Measurements from ENCODE around the gene MICAL3. TPM values are rescaled to one million over a fixed set of nuclear protein-coding genes. Genes with fewer than 3 reads are reported as not detected.

Gene MICAL3
- total RNA-seq, 3 donors from 2014 or later = 33.9 to 39.6 (median 35.1) TPM

- Mint-ChIP-seq H3K36me3 (ENCODE audit: insufficient read depth) (no peaks in the 10 kb centered on the region), H3K4me3 (no peak overlapping the region), H3K27me3 (ENCODE audit: low read depth) (no peaks in the 10 kb centered on the region), H3K4me1 (ENCODE audit: low read depth) (peaks cover 23% of the 10 kb centered on the region), H3K9me3 (no peaks in the 10 kb centered on the region)
- DNase-seq = no peak
- no peak for ATAC-seq
These were observed 104.9 kb downstream of the MICAL3 start for GRCh38 chr22:17919276-17920144.

- H3K4me3 Mint-ChIP-seq = no peak overlapping the region
- ATAC-seq (no peak), DNase-seq (no peak)
- no peaks in the 10 kb centered on the region for H3K36me3 Mint-ChIP-seq (ENCODE audit: insufficient read depth)
- no peaks in the 10 kb centered on the region for H3K9me3 Mint-ChIP-seq
- H3K4me1 Mint-ChIP-seq (ENCODE audit: low read depth) = peaks cover 20% of the 10 kb centered on the region
- no peaks in the 10 kb centered on the region for H3K27me3 Mint-ChIP-seq (ENCODE audit: low read depth)
These were observed 105.5 kb downstream of the MICAL3 start for GRCh38 chr22:17918840-17919239.

- DNase-seq (no peak), ATAC-seq (no peak)
These were observed 106.8 kb downstream of the MICAL3 start for GRCh38 chr22:17917490-17917983.

GRCh38 chr22:17916226-17916889 is 108.0 kb downstream of the MICAL3 start:
- H3K9me3 Mint-ChIP-seq = no peaks in the 10 kb centered on the region
- DNase-seq = no peak
- no peak for ATAC-seq
- H3K27me3 Mint-ChIP-seq (ENCODE audit: low read depth) = no peaks in the 10 kb centered on the region
- H3K4me1 Mint-ChIP-seq (ENCODE audit: low read depth) = peaks cover 15% of the 10 kb centered on the region
- no peaks in the 10 kb centered on the region for H3K36me3 Mint-ChIP-seq (ENCODE audit: insufficient read depth)
- H3K4me3 Mint-ChIP-seq = no peak overlapping the region

More at GRCh38 chr22:17917490-17917983, 106.8 kb downstream of the MICAL3 start:
- Mint-ChIP-seq H3K27me3 (ENCODE audit: low read depth) (no peaks in the 10 kb centered on the region), H3K36me3 (ENCODE audit: insufficient read depth) (no peaks in the 10 kb centered on the region), H3K4me1 (ENCODE audit: low read depth) (peaks cover 20% of the 10 kb centered on the region), H3K4me3 (no peak overlapping the region), H3K9me3 (no peaks in the 10 kb centered on the region)

GRCh38 chr22:17915676-17916075 is 108.7 kb downstream of the MICAL3 start:
- Mint-ChIP-seq H3K4me3 (no peak overlapping the region), H3K9me3 (no peaks in the 10 kb centered on the region), H3K36me3 (ENCODE audit: insufficient read depth) (no peaks in the 10 kb centered on the region), H3K4me1 (ENCODE audit: low read depth) (peaks cover 8% of the 10 kb centered on the region), H3K27me3 (ENCODE audit: low read depth) (no peaks in the 10 kb centered on the region)
- no peak for DNase-seq
- no peak for ATAC-seq

- Mint-ChIP-seq H3K4me3 (no peak overlapping the region), H3K36me3 (ENCODE audit: insufficient read depth) (no peaks in the 10 kb centered on the region), H3K27me3 (ENCODE audit: low read depth) (no peaks in the 10 kb centered on the region), H3K9me3 (no peaks in the 10 kb centered on the region), H3K4me1 (ENCODE audit: low read depth) (peaks cover 4% of the 10 kb centered on the region)
- ATAC-seq (no peak), DNase-seq (no peak)
These were observed 109.2 kb downstream of the MICAL3 start for GRCh38 chr22:17915188-17915587.

- H3K27me3 Mint-ChIP-seq (ENCODE audit: low read depth) = no peaks in the 10 kb centered on the region
- no peak for DNase-seq
- H3K4me3 Mint-ChIP-seq = no peak overlapping the region
- no peak for ATAC-seq
- H3K4me1 Mint-ChIP-seq (ENCODE audit: low read depth) = no peaks in the 10 kb centered on the region
- no peaks in the 10 kb centered on the region for H3K9me3 Mint-ChIP-seq
- H3K36me3 Mint-ChIP-seq (ENCODE audit: insufficient read depth) = no peaks in the 10 kb centered on the region
These were observed 109.9 kb downstream of the MICAL3 start for GRCh38 chr22:17914474-17914873.

GRCh38 chr22:17913801-17914347 is 110.5 kb downstream of the MICAL3 start:
- ATAC-seq = no peak

GRCh38 chr22:17912945-17913721 is 111.2 kb downstream of the MICAL3 start:
- Mint-ChIP-seq H3K36me3 (ENCODE audit: insufficient read depth) (no peaks in the 10 kb centered on the region), H3K4me1 (ENCODE audit: low read depth) (no peaks in the 10 kb centered on the region), H3K9me3 (no peaks in the 10 kb centered on the region), H3K27me3 (ENCODE audit: low read depth) (no peaks in the 10 kb centered on the region), H3K4me3 (no peak overlapping the region)
- DNase-seq = no peak
- ATAC-seq = no peak

More at GRCh38 chr22:17913801-17914347, 110.5 kb downstream of the MICAL3 start:
- no peaks in the 10 kb centered on the region for H3K27me3 Mint-ChIP-seq (ENCODE audit: low read depth)
- DNase-seq = no peak
- no peaks in the 10 kb centered on the region for H3K4me1 Mint-ChIP-seq (ENCODE audit: low read depth)
- no peak overlapping the region for H3K4me3 Mint-ChIP-seq
- no peaks in the 10 kb centered on the region for H3K9me3 Mint-ChIP-seq
- H3K36me3 Mint-ChIP-seq (ENCODE audit: insufficient read depth) = no peaks in the 10 kb centered on the region

GRCh38 chr22:17911887-17912286 is 112.5 kb downstream of the MICAL3 start:
- no peaks in the 10 kb centered on the region for H3K27me3 Mint-ChIP-seq (ENCODE audit: low read depth)
- DNase-seq = no peak
- H3K9me3 Mint-ChIP-seq = no peaks in the 10 kb centered on the region
- peaks cover 3% of the 10 kb centered on the region for H3K4me1 Mint-ChIP-seq (ENCODE audit: low read depth)
- H3K36me3 Mint-ChIP-seq (ENCODE audit: insufficient read depth) = no peaks in the 10 kb centered on the region
- ATAC-seq = no peak
- no peak overlapping the region for H3K4me3 Mint-ChIP-seq

- Mint-ChIP-seq H3K9me3 (no peaks in the 10 kb centered on the region), H3K4me1 (ENCODE audit: low read depth) (peaks cover 3% of the 10 kb centered on the region), H3K4me3 (no peak overlapping the region), H3K27me3 (ENCODE audit: low read depth) (no peaks in the 10 kb centered on the region), H3K36me3 (ENCODE audit: insufficient read depth) (no peaks in the 10 kb centered on the region)
- ATAC-seq (no peak), DNase-seq (no peak)
These were observed 113.1 kb downstream of the MICAL3 start for GRCh38 chr22:17911312-17911705.

GRCh38 chr22:17910561-17911311 is 113.6 kb downstream of the MICAL3 start:
- H3K27me3 Mint-ChIP-seq (ENCODE audit: low read depth) = no peaks in the 10 kb centered on the region
- H3K4me3 Mint-ChIP-seq = no peak overlapping the region
- H3K9me3 Mint-ChIP-seq = no peaks in the 10 kb centered on the region
- no peak for ATAC-seq
- H3K36me3 Mint-ChIP-seq (ENCODE audit: insufficient read depth) = peaks cover under 1% of the 10 kb centered on the region
- no peak for DNase-seq
- peaks cover 3% of the 10 kb centered on the region for H3K4me1 Mint-ChIP-seq (ENCODE audit: low read depth)

GRCh38 chr22:17907748-17908051 is 116.7 kb downstream of the MICAL3 start:
- peaks cover 3% of the 10 kb centered on the region for H3K4me1 Mint-ChIP-seq (ENCODE audit: low read depth)
- H3K9me3 Mint-ChIP-seq = no peaks in the 10 kb centered on the region
- ATAC-seq (no peak), DNase-seq (no peak)
- H3K36me3 Mint-ChIP-seq (ENCODE audit: insufficient read depth) = peaks cover 8% of the 10 kb centered on the region
- H3K27me3 Mint-ChIP-seq (ENCODE audit: low read depth) = no peaks in the 10 kb centered on the region
- H3K4me3 Mint-ChIP-seq = no peak overlapping the region
